ENCODE data around the gene CACNA2D2.

DNA sequence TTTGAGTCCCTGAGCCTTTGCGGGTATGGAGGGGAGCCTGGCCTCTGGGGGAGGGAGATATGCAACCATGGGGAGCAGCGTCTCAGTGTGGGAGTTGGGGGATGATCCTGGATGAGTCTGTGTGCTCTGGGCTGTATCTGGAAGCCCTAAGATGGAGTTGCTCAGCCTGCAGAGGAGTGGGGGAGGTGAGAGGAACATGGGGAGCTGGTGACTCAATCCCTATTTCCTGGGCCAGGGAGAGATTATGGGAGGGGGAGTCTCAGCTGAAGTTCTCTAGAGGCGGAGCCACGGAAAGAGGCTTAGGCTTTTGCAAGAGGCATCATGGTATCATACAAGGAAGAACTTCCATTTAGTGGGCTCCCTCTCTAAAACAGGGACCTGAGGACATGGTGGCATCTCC, 84.6 kb downstream of the CACNA2D2 start:
- TF ChIP-seq, protein P1, sequence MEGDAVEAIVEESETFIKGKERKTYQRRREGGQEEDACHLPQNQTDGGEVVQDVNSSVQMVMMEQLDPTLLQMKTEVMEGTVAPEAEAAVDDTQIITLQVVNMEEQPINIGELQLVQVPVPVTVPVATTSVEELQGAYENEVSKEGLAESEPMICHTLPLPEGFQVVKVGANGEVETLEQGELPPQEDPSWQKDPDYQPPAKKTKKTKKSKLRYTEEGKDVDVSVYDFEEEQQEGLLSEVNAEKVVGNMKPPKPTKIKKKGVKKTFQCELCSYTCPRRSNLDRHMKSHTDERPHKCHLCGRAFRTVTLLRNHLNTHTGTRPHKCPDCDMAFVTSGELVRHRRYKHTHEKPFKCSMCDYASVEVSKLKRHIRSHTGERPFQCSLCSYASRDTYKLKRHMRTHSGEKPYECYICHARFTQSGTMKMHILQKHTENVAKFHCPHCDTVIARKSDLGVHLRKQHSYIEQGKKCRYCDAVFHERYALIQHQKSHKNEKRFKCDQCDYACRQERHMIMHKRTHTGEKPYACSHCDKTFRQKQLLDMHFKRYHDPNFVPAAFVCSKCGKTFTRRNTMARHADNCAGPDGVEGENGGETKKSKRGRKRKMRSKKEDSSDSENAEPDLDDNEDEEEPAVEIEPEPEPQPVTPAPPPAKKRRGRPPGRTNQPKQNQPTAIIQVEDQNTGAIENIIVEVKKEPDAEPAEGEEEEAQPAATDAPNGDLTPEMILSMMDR (conservative IDR thresholded peaks at IDR 0.05 in 1 of 2, IDR thresholded peaks at IDR 0.05 in 1 of 2; ENCODE audit: extremely low read depth in 1 of 2, insufficient read depth in 1 of 2, low read depth in 1 of 2, low read length in 2 of 2): no peak
- TF ChIP-seq EZH2 (IDR thresholded peaks at IDR 0.05; ENCODE audit: borderline replicate concordance, low read length): no peak

Data from mammary epithelial cell (primary cell).